Gastrocnemius medialis (tissue), 4 donors: ENCODE data around the gene NXNL2. TPM values are rescaled to one million over a fixed set of nuclear protein-coding genes. Genes with fewer than 3 reads are reported as not detected.

Source experiments
- ATAC-seq, 2 donors: fragments of 150-250 bp; one replicate each; pipeline ENCODE4 v1.9.1; 2016
- DNase-seq, 2 donors: peaks; one replicate each; pipeline ENCODE4 v3.0.0-alpha.2; 2019
- H3K27ac ChIP-seq, 4 donors: fragments of 200-600 bp; sonication (generic); 1 replicate in 1 of 4; 2 replicates in 3 of 4; pipeline ENCODE4 v1.5.1; 2016 to 2018; ENCODE audit warnings: mild to moderate bottlenecking in 2 of 4, moderate library complexity in 1 of 4
- H3K27me3 ChIP-seq, 3 donors: fragments of 200-600 bp; sonication (generic) in 2 of 3; 1 replicate in 1 of 3; 2 replicates in 2 of 3; pipeline versions ENCODE4 v1.5.1 to v1.6.0; 2016 to 2019; ENCODE audit warnings: mild to moderate bottlenecking in 1 of 3, moderate library complexity in 1 of 3
- H3K36me3 ChIP-seq, 2 donors: fragments of 200-600 bp; sonication (generic) in 1 of 2; one replicate each; pipeline ENCODE4 v1.5.1; 2017 to 2018
- H3K4me1 ChIP-seq, 2 donors: fragments of 200-600 bp; sonication (generic) in 1 of 2; one replicate each; pipeline ENCODE4 v1.5.1; 2016 to 2017; ENCODE audit warnings: mild to moderate bottlenecking in 2 of 2
- H3K4me3 ChIP-seq, 4 donors: fragments of 200-600 bp; sonication (generic) in 3 of 4; 1 replicate in 1 of 4; 2 replicates in 3 of 4; pipeline ENCODE4 v1.5.1; 2016 to 2019; ENCODE audit warnings: mild to moderate bottlenecking in 2 of 4
- H3K9me3 ChIP-seq, 3 donors: fragments of 200-600 bp; sonication (generic) in 2 of 3; 1 replicate in 1 of 3; 2 replicates in 2 of 3; pipeline ENCODE4 v1.5.1; 2016 to 2019
- POLR2A ChIP-seq, 2 donors: fragments of 450-650 bp; IDR thresholded peaks; one replicate each; pipeline ENCODE4 v1.6.1; 2017; ENCODE audit warnings: antibody characterized with exemption in 2 of 2, mild to moderate bottlenecking in 2 of 2, moderate library complexity in 2 of 2
- in situ Hi-C, 4 donors: fragments of 200-750 bp; cut with MboI; loops; one replicate each; pipeline versions ENCODE4 v1.15.0 to v1.8.0; 2017; ENCODE audit warnings: low sequenced_read_pairs in 4 of 4
- intact Hi-C: fragments of 100-400 bp; cut with DNase I; formaldehyde crosslinking; loops from one replicate; pipeline ENCODE4 v1.15.1; 2023; ENCODE audit warnings: low total_unique reads
- total RNA-seq, 4 donors: library from RNA; depleted of rRNA; stranded (reverse); fragments of >200 nt; gene quantifications; one replicate each; pipeline versions ENCODE4 v1.1.0 to v1.2.3, GENCODE V29; 2016
- TF ChIP-seq, protein P1 (sequence below), 5 experiments: fragments of 450-650 bp in 3 of 5; fragments of 200-600 bp in 2 of 5; sonication (generic) in 2 of 5; IDR thresholded peaks in 4 of 5; conservative IDR thresholded peaks in 1 of 5; 1 replicate in 4 of 5; 2 replicates in 1 of 5; pipeline ENCODE4 v1.5.1; 2016 to 2019; ENCODE audit warnings: antibody characterized with exemption in 5 of 5, mild to moderate bottlenecking in 3 of 5, moderate library complexity in 3 of 5

Gene NXNL2
- total RNA-seq, 4 donors from 2014 or later = not detected

DNA sequence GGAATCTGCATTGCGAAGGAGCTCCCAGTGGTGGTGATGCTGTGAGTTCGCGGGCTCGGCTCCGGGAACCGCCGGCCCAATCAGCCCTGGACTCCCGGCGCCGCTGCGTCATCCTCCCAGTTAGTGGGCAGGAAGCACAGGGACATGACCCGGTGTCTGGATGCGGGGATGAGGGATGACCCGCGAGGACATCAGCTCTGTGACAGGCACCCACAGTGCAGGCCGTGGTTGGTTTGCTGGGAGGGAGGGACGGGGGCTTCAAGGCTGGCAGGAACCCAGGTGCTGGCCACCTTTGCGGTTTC is 996 bp downstream of the NXNL2 start:
- intact Hi-C loops = no loop called here

GRCh38 chr9:88536951-88537760 is 2.2 kb downstream of the NXNL2 start:
- intact Hi-C loops (no loop called here), in situ Hi-C loops (no loop called here)
- DNase-seq (no peak), ATAC-seq (no peak)
- TF ChIP-seq, protein P1, sequence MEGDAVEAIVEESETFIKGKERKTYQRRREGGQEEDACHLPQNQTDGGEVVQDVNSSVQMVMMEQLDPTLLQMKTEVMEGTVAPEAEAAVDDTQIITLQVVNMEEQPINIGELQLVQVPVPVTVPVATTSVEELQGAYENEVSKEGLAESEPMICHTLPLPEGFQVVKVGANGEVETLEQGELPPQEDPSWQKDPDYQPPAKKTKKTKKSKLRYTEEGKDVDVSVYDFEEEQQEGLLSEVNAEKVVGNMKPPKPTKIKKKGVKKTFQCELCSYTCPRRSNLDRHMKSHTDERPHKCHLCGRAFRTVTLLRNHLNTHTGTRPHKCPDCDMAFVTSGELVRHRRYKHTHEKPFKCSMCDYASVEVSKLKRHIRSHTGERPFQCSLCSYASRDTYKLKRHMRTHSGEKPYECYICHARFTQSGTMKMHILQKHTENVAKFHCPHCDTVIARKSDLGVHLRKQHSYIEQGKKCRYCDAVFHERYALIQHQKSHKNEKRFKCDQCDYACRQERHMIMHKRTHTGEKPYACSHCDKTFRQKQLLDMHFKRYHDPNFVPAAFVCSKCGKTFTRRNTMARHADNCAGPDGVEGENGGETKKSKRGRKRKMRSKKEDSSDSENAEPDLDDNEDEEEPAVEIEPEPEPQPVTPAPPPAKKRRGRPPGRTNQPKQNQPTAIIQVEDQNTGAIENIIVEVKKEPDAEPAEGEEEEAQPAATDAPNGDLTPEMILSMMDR (IDR thresholded peaks at IDR 0.05 in 4 of 5, conservative IDR thresholded peaks at IDR 0.05 in 1 of 5) = no peak
- no peak for TF ChIP-seq POLR2A (IDR thresholded peaks at IDR 0.05)
- Histone ChIP-seq H3K27ac (no peak overlapping the region), H3K4me3 (no peak overlapping the region), H3K27me3 (peaks cover 13 to 29% (median 26%) of the 10 kb centered on the region in 3 donors), H3K4me1 (peaks cover 0 to 7% of the 10 kb centered on the region in 2 donors), H3K9me3 (no peaks in the 10 kb centered on the region), H3K36me3 (no peaks in the 10 kb centered on the region)

More for the DNA sequence above, 996 bp downstream of the NXNL2 start:
- TF ChIP-seq, protein P1 (IDR thresholded peaks at IDR 0.05 in 4 of 5, conservative IDR thresholded peaks at IDR 0.05 in 1 of 5) = no peak
- no peak for TF ChIP-seq POLR2A (IDR thresholded peaks at IDR 0.05)
- no peak overlapping the region for H3K27ac ChIP-seq
- H3K27me3 ChIP-seq = peaks cover 13 to 30% (median 29%) of the 10 kb centered on the region in 3 donors
- H3K9me3 ChIP-seq = no peaks in the 10 kb centered on the region
- H3K4me1 ChIP-seq = peaks cover 0 to 7% of the 10 kb centered on the region in 2 donors
- DNase-seq = no peak
- in situ Hi-C loops = no loop called here
- no peak for ATAC-seq
- H3K4me3 ChIP-seq = no peak overlapping the region
- no peaks in the 10 kb centered on the region for H3K36me3 ChIP-seq

- DNase-seq (peak in 1 of 2 donors; percentile 17), ATAC-seq (peak; percentile 24 to 56)
- Histone ChIP-seq H3K27ac (no peak overlapping the region), H3K4me3 (no peak overlapping the region), H3K27me3 (peaks cover 13 to 29% (median 24%) of the 10 kb centered on the region in 3 donors), H3K9me3 (no peaks in the 10 kb centered on the region), H3K4me1 (peaks cover 0 to 7% of the 10 kb centered on the region in 2 donors), H3K36me3 (no peaks in the 10 kb centered on the region)
- intact Hi-C loops (no loop called here), in situ Hi-C loops (no loop called here)
- TF ChIP-seq POLR2A (IDR thresholded peaks at IDR 0.05) = no peak
- TF ChIP-seq, protein P1 (IDR thresholded peaks at IDR 0.05 in 4 of 5, conservative IDR thresholded peaks at IDR 0.05 in 1 of 5) = no peak
Observed at GRCh38 chr9:88537761-88538091, 2.7 kb downstream of the NXNL2 start.

GRCh38 chr9:88538311-88539085 is 3.5 kb downstream of the NXNL2 start:
- intact Hi-C loops = no loop called here
- no peak for TF ChIP-seq POLR2A (IDR thresholded peaks at IDR 0.05)
- TF ChIP-seq, protein P1 (IDR thresholded peaks at IDR 0.05 in 4 of 5, conservative IDR thresholded peaks at IDR 0.05 in 1 of 5) = no peak
- H3K4me1 ChIP-seq = peaks cover 0 to 7% of the 10 kb centered on the region in 2 donors
- DNase-seq (no peak), ATAC-seq (no peak)
- in situ Hi-C loops = no loop called here
- H3K27me3 ChIP-seq = peaks cover 7 to 28% (median 16%) of the 10 kb centered on the region in 3 donors
- no peak overlapping the region for H3K4me3 ChIP-seq
- H3K36me3 ChIP-seq = no peaks in the 10 kb centered on the region
- no peaks in the 10 kb centered on the region for H3K9me3 ChIP-seq
- no peak overlapping the region for H3K27ac ChIP-seq
